Stromal cell of bone marrow (primary cell): Measurements from ENCODE around the gene AKNA.

Experiments
- DNase-seq: peaks from one replicate; pipeline ENCODE4 v3.0.0-alpha.2; 2012; ENCODE audit warnings: low read depth

Gene AKNA

DNA sequence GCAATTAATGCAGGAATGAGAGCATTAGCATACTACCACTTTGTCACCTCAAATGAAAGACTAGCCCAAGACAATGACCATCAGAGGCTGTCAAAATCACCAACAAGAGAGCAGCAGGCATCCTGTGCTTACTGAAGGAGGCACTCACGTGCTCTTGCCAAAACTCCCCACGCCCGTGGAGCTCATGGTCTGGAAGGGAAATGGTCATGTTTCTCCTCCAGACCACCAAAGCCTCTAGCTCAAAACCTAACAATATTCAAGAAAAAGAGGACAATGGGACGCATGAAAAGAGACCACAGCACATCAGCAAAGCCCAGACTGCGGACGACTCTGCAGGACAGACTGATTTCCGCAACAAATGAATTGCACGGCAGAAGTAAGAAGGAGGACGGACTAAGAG, 12.8 kb downstream of the AKNA start:
- no peak for DNase-seq

GRCh38 chr9:114373960-114374730, 13.6 kb downstream of the AKNA start:
- DNase-seq, result no peak

GRCh38 chr9:114372921-114373448, 14.8 kb downstream of the AKNA start:
- DNase-seq, result no peak

GRCh38 chr9:114371973-114372917, 15.5 kb downstream of the AKNA start:
- no peak for DNase-seq

DNA sequence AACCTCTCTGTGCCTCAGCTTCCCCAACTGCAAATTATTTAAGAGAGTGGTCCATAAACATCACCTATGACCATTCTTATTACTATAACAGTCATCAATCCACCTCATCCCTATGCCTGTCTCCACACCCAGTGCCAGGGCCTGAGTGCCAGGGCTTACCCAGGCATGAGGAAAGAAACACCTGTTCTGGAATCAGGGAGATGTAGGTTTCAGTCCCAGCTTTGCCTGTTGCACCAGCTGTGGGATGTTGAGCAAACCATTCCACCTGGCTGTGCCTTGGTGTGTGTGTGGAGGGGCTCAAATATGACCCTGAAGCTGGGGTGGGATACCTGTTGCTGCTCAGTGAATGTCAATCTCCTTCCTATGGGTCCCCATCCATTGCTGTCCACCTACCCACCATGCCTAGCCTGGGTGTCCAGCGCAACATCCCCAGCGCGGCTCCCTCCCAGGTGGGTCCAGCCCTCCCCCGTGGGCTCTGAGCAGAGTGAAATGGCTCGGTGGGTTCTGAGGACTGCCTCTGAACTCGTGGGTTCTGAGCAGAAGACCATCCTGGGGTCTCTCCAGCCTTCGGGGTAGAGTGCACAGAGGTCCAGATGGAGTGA, 16.3 kb downstream of the AKNA start:
- no peak for DNase-seq

DNA sequence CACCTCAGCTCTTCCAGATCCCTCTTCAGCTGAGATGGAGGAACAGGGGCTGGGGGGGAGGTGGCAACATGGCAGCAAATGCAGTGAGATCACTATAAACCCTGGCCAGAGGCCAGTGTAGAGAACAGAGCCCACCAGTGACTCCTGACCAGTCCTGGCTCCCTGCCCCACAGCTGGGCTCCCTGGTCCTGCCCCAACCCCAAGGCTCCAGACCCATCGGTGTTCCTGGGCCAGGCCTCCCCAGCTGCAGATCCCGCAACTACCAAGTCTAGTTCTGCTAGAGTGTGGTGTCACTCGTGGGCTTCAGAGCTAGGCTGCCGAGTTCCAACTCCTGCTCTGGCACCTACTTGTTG, 16.8 kb downstream of the AKNA start:
- DNase-seq, result no peak

DNA sequence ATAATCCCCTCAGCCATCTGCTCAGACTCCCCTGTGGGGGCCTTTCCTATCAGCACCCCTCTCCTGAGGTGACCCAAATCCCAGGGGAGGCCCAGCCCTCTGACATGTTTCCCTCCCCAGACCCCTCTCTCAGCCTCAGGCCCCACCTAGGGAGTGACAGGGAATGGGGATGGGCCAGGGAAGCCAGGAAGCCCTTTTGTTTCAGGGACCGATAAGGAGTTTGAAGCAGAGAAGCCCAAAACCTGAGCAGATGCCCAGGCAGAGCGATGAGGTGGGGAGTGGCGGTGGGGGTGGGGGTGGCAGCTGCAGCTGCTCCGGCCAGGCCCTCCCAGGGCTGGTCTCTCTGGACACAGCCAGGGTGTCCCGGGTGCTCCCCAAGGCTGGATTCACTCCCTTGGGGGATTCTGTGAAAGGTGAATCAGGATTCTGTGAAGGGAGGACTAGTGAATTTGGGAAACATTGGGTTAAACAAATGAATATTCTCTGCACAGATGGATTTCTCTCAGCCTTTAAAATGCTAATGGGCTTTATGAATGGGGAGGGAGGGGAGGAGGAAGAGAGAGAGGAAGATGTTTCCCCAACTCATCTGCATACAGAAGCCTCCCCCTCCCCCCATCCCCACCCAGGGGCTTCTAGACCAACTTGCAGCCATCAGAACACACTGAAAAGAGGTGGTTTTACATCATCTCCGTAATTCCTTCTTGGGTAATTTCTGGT, 17.4 kb downstream of the AKNA start:
- DNase-seq, result no peak

DNA sequence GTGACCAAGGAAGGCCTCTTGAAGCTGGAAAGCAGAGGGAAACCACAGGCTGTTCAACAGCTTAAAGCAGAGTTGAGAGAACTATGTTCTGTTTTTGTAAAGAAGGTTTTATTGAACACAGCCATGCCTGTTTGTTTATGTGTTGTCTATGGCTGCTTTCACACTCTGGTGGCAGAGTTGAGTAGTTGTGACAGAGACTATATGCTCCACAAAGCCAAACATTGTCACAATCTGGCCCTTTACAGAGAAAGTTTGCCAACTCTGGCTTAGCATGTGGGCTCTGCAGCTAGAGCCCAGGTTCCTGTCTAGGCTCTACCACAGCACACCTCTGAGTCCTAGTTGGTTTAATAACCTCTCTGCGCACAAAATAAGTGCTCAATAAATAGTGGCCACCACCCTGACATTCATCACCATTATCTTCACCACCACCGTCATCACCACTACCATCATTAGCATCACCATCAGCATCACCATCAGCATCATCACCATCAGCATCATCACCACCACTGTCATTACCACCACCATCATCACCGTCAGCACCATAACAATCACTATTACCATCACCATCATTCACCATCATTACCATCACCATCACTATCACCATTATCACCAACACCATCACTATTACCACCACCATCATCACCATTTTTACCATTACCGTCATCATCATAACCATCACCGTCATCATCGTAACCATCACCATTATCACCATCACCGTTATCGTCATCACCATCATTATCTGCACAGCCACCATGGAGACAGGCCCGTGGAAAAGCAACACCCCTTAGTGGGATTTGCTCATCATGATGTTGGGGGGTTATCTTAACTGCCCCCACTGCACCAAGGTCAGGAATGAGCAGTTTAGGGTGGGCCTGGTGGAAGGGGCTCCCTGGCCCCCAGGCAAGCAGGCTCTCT, 18.3 kb downstream of the AKNA start:
- DNase-seq, result no peak

- DNase-seq, result no peak
These were observed 19.8 kb downstream of the AKNA start for GRCh38 chr9:114367772-114368569.

GRCh38 chr9:114367366-114367765, 20.4 kb downstream of the AKNA start:
- DNase-seq, result no peak

- peak; percentile 81 for DNase-seq
These were observed 21.3 kb downstream of the AKNA start for GRCh38 chr9:114366334-114367128.

DNA sequence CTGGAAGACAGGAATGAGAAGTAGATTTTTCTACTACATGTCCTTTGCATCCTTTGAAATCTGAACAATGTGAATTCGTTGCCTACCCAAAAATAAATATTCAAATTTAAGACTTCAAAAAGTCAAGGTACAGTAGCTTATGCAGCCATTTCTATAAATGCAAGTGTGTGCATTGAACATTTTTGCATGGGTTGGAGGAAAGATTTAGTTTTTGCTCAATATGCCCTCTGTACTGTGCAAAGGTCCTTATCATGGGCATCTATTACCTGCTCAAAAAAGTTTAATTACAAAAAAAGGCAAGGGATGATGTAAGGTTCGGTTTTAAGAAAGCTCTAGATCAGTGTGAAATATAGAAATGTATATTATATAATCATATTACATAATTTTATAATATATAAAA, 22.6 kb downstream of the AKNA start:
- no peak for DNase-seq

- DNase-seq, result peak; percentile 63
These were observed 23.4 kb downstream of the AKNA start for GRCh38 chr9:114364134-114365041.

DNA sequence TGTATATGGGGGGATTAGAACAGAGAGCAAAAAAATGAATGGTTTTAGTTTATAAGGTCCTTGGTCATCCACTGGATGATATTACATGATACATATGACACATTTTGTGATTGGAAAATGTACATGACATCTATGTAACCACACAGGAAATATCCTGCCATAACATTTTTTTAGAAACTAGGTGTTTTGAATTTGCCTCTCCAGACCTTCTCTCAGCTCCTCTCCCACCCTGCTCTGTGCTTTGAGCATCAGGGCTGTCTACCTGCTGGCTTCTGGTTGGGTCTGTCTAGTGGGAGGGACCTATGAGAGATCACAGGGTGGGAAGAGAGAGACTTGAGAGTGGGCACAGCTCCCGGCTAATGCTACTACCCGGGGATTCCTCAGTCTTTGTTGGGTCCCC, 24.4 kb downstream of the AKNA start:
- no peak for DNase-seq

DNA sequence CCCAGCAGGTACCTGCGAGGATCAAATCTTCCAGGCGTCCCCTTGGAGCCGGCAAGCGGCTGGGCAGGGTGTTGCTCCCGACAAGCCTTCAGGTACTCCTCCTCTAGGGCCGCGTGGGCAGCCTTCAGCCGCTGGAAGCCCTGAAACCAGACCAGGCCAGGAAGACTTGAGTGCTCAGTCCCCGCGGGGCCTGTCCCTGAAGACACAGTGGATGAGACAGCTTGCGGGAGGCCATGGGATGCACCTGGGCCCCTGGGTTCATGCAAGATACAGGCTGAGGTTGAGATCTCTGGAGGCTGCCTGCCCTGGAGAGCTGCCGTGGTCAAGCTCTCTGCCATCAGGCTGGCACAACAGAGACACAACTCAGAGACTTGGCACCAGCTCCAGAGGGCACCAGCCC, 25.4 kb downstream of the AKNA start:
- no peak for DNase-seq

GRCh38 chr9:114361542-114361941, 26.2 kb downstream of the AKNA start:
- DNase-seq, result no peak

DNA sequence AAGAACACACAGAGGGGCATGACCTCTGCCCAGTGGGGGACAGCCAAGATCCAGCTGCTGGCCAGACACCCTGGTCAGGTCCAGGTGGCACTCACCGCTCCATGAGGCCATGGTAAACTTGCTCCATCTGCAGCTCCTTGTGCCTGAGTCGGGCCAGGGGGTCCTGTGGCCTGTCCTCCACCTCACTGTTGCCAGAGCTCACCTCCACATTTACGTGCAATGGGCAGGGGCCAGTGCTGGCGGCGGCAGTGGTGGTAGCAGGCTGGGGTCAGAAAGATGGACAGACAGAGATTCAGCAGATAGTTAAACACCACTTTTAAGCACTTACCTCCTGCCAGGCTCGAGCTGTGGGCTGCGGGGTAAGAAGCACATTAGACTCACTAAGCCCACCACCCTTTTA, 28.0 kb downstream of the AKNA start:
- DNase-seq, result no peak

- DNase-seq, result no peak
These were observed 29.9 kb downstream of the AKNA start for GRCh38 chr9:114357911-114358328.
